Neural progenitor cell (in vitro differentiated cells): ENCODE measurements around the gene ZNF726.

ENCODE experiments used
- CTCF ChIP-seq: fragments of 200-600 bp; sonication (generic); IDR thresholded peaks from 2 replicates; pipeline ENCODE4 v1.5.1; 2017; ENCODE audit warnings: antibody characterized with exemption, mild to moderate bottlenecking
- EZH2 ChIP-seq: fragments of 200-600 bp; sonication (generic); IDR thresholded peaks from 2 replicates; pipeline ENCODE4 v1.6.1; 2017; ENCODE audit warnings: antibody characterized with exemption, mild to moderate bottlenecking, moderate library complexity

GRCh38 chr19:23946569-23946968 is 31.9 kb downstream of the ZNF726 start:
- TF ChIP-seq CTCF (no peak), EZH2 (no peak)
